ENCODE measurements around the gene WDR76. TPM values are rescaled to one million over a fixed set of nuclear protein-coding genes. Genes with fewer than 3 reads are reported as not detected.

WDR76 gene
- total RNA-seq, 4 donors from 2014 or later = 6.4 to 11.4 (median 10.1) TPM

- Histone ChIP-seq H3K27ac (no peak overlapping the region), H3K4me3 (no peak overlapping the region), H3K36me3 (no peaks in the 10 kb centered on the region), H3K4me1 (no peaks in the 10 kb centered on the region), H3K9me3 (no peaks in the 10 kb centered on the region), H3K27me3 (no peaks in the 10 kb centered on the region)
- TF ChIP-seq EP300 (IDR thresholded peaks at IDR 0.05) (no peak), POLR2A (IDR thresholded peaks at IDR 0.05) (no peak), POLR2AphosphoS5 (IDR thresholded peaks at IDR 0.05) (no peak)
- 76 to 100% methylated on average over 3 to 4 of the region's 6 CpGs for WGBS, 2 donors (ENCODE audit: low coverage in 1 of 2)
- no peak for ATAC-seq
Observed at GRCh38 chr15:43912208-43912607, 85.4 kb downstream of the WDR76 start.

- H3K4me1 ChIP-seq = no peaks in the 10 kb centered on the region
- ATAC-seq = no peak
- 11 to 14% methylated on average over 1 of the region's 1 CpG for WGBS, 2 donors (ENCODE audit: low coverage in 1 of 2)
- H3K9me3 ChIP-seq = no peaks in the 10 kb centered on the region
- no peak overlapping the region for H3K4me3 ChIP-seq
- H3K27ac ChIP-seq = no peak overlapping the region
- no peaks in the 10 kb centered on the region for H3K36me3 ChIP-seq
- no peaks in the 10 kb centered on the region for H3K27me3 ChIP-seq
- no peak for TF ChIP-seq POLR2A (IDR thresholded peaks at IDR 0.05)
- TF ChIP-seq EP300 (IDR thresholded peaks at IDR 0.05) = no peak
- no peak for TF ChIP-seq CTCF (IDR thresholded peaks at IDR 0.05)
- TF ChIP-seq POLR2AphosphoS5 (IDR thresholded peaks at IDR 0.05) = no peak
Observed at GRCh38 chr15:43913026-43913780, 86.4 kb downstream of the WDR76 start.

GRCh38 chr15:43913941-43914340, 87.1 kb downstream of the WDR76 start:
- Histone ChIP-seq H3K4me3 (no peak overlapping the region), H3K27me3 (no peaks in the 10 kb centered on the region), H3K4me1 (no peaks in the 10 kb centered on the region), H3K27ac (no peak overlapping the region), H3K36me3 (no peaks in the 10 kb centered on the region), H3K9me3 (no peaks in the 10 kb centered on the region)
- no peak for ATAC-seq
- TF ChIP-seq POLR2A (IDR thresholded peaks at IDR 0.05) (no peak), EP300 (IDR thresholded peaks at IDR 0.05) (no peak), POLR2AphosphoS5 (IDR thresholded peaks at IDR 0.05) (no peak), CTCF (IDR thresholded peaks at IDR 0.05) (no peak)
- WGBS, 2 donors (ENCODE audit: low coverage in 1 of 2) = 73% methylated on average over 1 of the region's 1 CpG; no CpG with 5 or more reads in 1 of the 2 donors

DNA sequence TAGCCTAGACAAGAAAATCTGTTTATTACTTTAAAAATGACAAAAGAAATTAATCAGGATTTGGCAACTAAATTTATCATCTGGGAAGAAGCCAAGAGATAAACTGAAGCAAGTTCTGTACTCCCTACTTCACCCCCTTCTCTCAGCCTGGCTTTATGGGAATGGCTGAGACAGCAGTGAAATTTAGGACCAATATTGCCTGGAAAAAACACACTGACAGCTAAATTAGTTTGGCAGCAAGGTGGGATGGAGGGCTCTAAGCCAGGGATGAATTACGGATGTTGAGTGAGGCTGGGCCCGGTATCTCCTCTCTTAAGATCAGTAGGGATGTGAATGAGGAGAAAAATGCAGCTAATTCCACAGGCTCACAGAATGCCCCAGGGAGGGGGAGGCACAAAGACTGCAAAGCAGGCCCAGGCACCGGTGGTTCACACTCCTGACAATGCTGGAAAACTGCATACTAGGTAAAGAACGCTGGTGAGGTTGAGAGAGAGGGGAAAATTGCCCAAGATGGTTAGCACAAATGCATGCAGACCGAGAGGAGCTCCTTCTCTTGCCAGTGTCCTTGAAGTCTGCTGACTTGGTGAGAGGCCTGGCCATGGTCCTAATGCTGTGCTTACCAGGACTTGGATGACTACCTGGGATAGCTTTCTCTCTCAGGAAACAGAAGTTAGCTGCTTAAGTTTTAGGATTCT, 89.0 kb downstream of the WDR76 start:
- TF ChIP-seq CTCF (IDR thresholded peaks at IDR 0.05) (no peak), POLR2A (IDR thresholded peaks at IDR 0.05) (no peak), POLR2AphosphoS5 (IDR thresholded peaks at IDR 0.05) (no peak), EP300 (IDR thresholded peaks at IDR 0.05) (no peak)
- Histone ChIP-seq H3K9me3 (no peaks in the 10 kb centered on the region), H3K27ac (no peak overlapping the region), H3K4me3 (no peak overlapping the region), H3K27me3 (no peaks in the 10 kb centered on the region), H3K4me1 (peaks cover 0 to 10% (median 0%) of the 10 kb centered on the region in 3 donors), H3K36me3 (no peaks in the 10 kb centered on the region)
- no peak for ATAC-seq
- WGBS, 2 donors (ENCODE audit: low coverage in 1 of 2) = 51 to 83% methylated on average over 3 to 5 of the region's 5 CpGs

DNA sequence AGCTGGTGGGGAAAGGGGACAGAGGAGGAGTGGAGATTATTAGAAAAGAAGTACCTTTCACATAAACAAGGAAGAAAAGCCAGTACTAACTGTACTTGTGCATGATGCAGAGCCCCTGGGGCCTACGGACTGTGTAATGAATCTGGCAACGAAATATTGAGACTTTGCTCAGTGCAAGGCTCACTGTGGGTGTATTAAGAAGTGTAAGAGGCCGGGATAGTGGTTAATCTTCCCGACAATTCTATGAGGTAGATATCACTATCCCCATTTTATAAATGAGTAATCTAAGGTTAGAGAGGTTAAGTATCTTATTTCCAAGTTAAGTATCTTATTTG, 89.5 kb downstream of the WDR76 start:
- Histone ChIP-seq H3K36me3 (no peaks in the 10 kb centered on the region), H3K4me1 (peaks cover 0 to 10% (median 0%) of the 10 kb centered on the region in 3 donors), H3K9me3 (no peaks in the 10 kb centered on the region), H3K27ac (no peak overlapping the region), H3K4me3 (no peak overlapping the region), H3K27me3 (no peaks in the 10 kb centered on the region)
- WGBS, 2 donors (ENCODE audit: low coverage in 1 of 2) = 60 to 93% methylated on average over 4 of the region's 4 CpGs
- ATAC-seq = no peak
- TF ChIP-seq POLR2A (IDR thresholded peaks at IDR 0.05) = no peak
- TF ChIP-seq CTCF (IDR thresholded peaks at IDR 0.05) = no peak
- TF ChIP-seq EP300 (IDR thresholded peaks at IDR 0.05) = no peak
- no peak for TF ChIP-seq POLR2AphosphoS5 (IDR thresholded peaks at IDR 0.05)

Small RNA genes lying within 50 kb of the gene (small RNA-seq; reads per million reads assigned to genes)
- 0 reads per million in 4 donors for gene MIR1282
- gene RF00019 = 0 reads per million in 4 donors

Other genes starting within 250 kb of the WDR76 start
- 10 to 100 TPM; 16.7 to 44.7 (median 22.1) TPM for gene PPIP5K1, start 236.8 kb upstream of the WDR76 start, total RNA-seq
- gene CKMT1B, start 233.0 kb upstream of the WDR76 start, total RNA-seq = 1 to 10 TPM in 2 of 4 donors, not detected in 2; 6.4 to 7.8 TPM
- under 1 TPM in 1 of 4 donors, not detected in 3; 0.40 TPM for gene STRC, start 208.2 kb upstream of the WDR76 start, total RNA-seq
- 1 to 10 TPM in 3 of 4 donors, under 1 TPM in 1; 0.15 to 3.1 (median 2.1) TPM for gene CATSPER2, start 178.2 kb upstream of the WDR76 start, total RNA-seq
- gene CKMT1A, start 133.1 kb upstream of the WDR76 start, total RNA-seq = under 1 TPM in 2 of 4 donors, not detected in 2; 0.40 to 0.62 TPM
- gene PDIA3, start 80.6 kb upstream of the WDR76 start, total RNA-seq = 100 to 1,000 TPM in 3 of 4 donors, 10 to 100 TPM in 1; 85.3 to 141 (median 113) TPM
- gene ELL3, start 50.0 kb upstream of the WDR76 start, total RNA-seq = 1 to 10 TPM; 5.1 to 6.6 (median 5.8) TPM
- gene SERF2, start 34.7 kb upstream of the WDR76 start, total RNA-seq = 100 to 1,000 TPM; 518 to 789 (median 702) TPM
- under 1 TPM in 1 of 4 donors, not detected in 3; 0.39 TPM for gene SERINC4, start 26.8 kb upstream of the WDR76 start, total RNA-seq
- gene HYPK, start 26.4 kb upstream of the WDR76 start, total RNA-seq = 1 to 10 TPM; 3.7 to 8.4 (median 7.7) TPM
- 10 to 100 TPM; 16.5 to 27.2 (median 19.7) TPM for gene MFAP1, start 2.3 kb upstream of the WDR76 start, total RNA-seq

Measured in gastroesophageal sphincter (tissue), 4 donors.